ENCODE measurements around the gene BLOC1S5.

- TF ChIP-seq EP300 (IDR thresholded peaks at IDR 0.05) (peak in 1 of 2 experiments; percentile 41; a peak in 2 of 5 replicates), CTCF (IDR thresholded peaks at IDR 0.05) (no peak), ZFP36 (IDR thresholded peaks at IDR 0.05; ENCODE audit: borderline replicate concordance, partially characterized antibody) (no peak)
These were observed 20.9 kb upstream of the BLOC1S5 start for GRCh38 chr6:8085053-8085511.

Measured in A549 (cell line).